HG03571 (cell line): ENCODE measurements around the gene LYPD6.

ENCODE experiments used
- ATAC-seq: cut with Tn5 transposase; IDR thresholded peaks from one replicate; pipeline ENCODE4 v1.9.1; 2021; ENCODE audit not compliant: unreplicated experiment

The LYPD6 gene

GRCh38 chr2:149399934-149400615 lies 69.7 kb downstream of the LYPD6 start:
- no peak for ATAC-seq

- ATAC-seq: no peak
Observed at GRCh38 chr2:149400997-149401396, 70.6 kb downstream of the LYPD6 start.

- ATAC-seq: no peak
Observed at GRCh38 chr2:149409506-149409905, 79.1 kb downstream of the LYPD6 start.

- ATAC-seq: no peak
Observed at GRCh38 chr2:149410701-149411484, 80.5 kb downstream of the LYPD6 start.

- no peak for ATAC-seq
Observed at GRCh38 chr2:149413487-149413886, 83.1 kb downstream of the LYPD6 start.

- ATAC-seq: no peak
Observed at GRCh38 chr2:149415086-149415485, 84.7 kb downstream of the LYPD6 start.

GRCh38 chr2:149418065-149418464 lies 87.7 kb downstream of the LYPD6 start:
- ATAC-seq: no peak

- no peak for ATAC-seq
Observed at GRCh38 chr2:149420053-149420963, 89.9 kb downstream of the LYPD6 start.

- ATAC-seq: no peak
Observed at GRCh38 chr2:149421791-149422190, 91.4 kb downstream of the LYPD6 start.

- no peak for ATAC-seq
Observed at GRCh38 chr2:149422337-149422990, 92.1 kb downstream of the LYPD6 start.

GRCh38 chr2:149422991-149423338 lies 92.6 kb downstream of the LYPD6 start:
- ATAC-seq: no peak

- ATAC-seq: no peak
Observed at GRCh38 chr2:149423630-149424029, 93.2 kb downstream of the LYPD6 start.

GRCh38 chr2:149427387-149427786 lies 97.0 kb downstream of the LYPD6 start:
- no peak for ATAC-seq

- ATAC-seq: no peak
Observed at GRCh38 chr2:149428783-149429182, 98.4 kb downstream of the LYPD6 start.

GRCh38 chr2:149430743-149431736 lies 100.7 kb downstream of the LYPD6 start:
- ATAC-seq: no peak

- no peak for ATAC-seq
Observed at GRCh38 chr2:149438330-149438960, 108.1 kb downstream of the LYPD6 start.

GRCh38 chr2:149441255-149441654 lies 110.9 kb downstream of the LYPD6 start:
- ATAC-seq: no peak

GRCh38 chr2:149442346-149442745 lies 112.0 kb downstream of the LYPD6 start:
- ATAC-seq: no peak

- no peak for ATAC-seq
Observed at GRCh38 chr2:149443150-149443549, 112.8 kb downstream of the LYPD6 start.
